WTC11 (cell line): ENCODE results near the gene PTPN12. TPM values are rescaled to one million over a fixed set of nuclear protein-coding genes. Genes with fewer than 3 reads are reported as not detected.
A peak's percentile ranks its signal among the peaks of the same experiment; 100 is the strongest.

Experiments used
- ATAC-seq: fragments of 200-7000 bp; cut with Tn5 transposase; 2 replicates; pipeline ENCODE4 v1.10.0; 2021; ENCODE audit warnings: mild to moderate bottlenecking, moderate library complexity
- CTCF ChIA-PET: fragments of 300-600 bp; sonication (Branson Sonifier 250); formaldehyde crosslinking; loops from one replicate; lab custom pipeline; 2021; ENCODE audit warnings: antibody characterized with exemption; lab: Charles Lee
- POLR2A ChIA-PET: fragments of 350-600 bp; sonication (Branson Sonifier 250); formaldehyde crosslinking; loops from one replicate; lab custom pipeline; 2021; ENCODE audit warnings: antibody characterized with exemption; lab: Charles Lee
- DNase-seq: peaks from one replicate; pipeline ENCODE4 v3.0.0; 2021; ENCODE audit warnings: low spot score
- H3K27ac Mint-ChIP-seq: 2 replicates; pipeline ENCODE4 v1.8.0; 2021; ENCODE audit warnings: mixed read lengths
- H3K27me3 Mint-ChIP-seq: 2 replicates; pipeline ENCODE4 v1.8.0; 2021; ENCODE audit warnings: low read depth, mild to moderate bottlenecking, moderate library complexity, mixed read lengths
- H3K36me3 Mint-ChIP-seq: 2 replicates; pipeline ENCODE4 v1.8.0; 2021; ENCODE audit warnings: mixed read lengths
- H3K4me1 Mint-ChIP-seq: 2 replicates; pipeline ENCODE4 v1.8.0; 2022; ENCODE audit warnings: mixed read lengths
- H3K4me3 Mint-ChIP-seq: 2 replicates; pipeline ENCODE4 v1.8.0; 2021; ENCODE audit warnings: mild to moderate bottlenecking, moderate library complexity, mixed read lengths
- H3K9me3 Mint-ChIP-seq: 2 replicates; pipeline ENCODE4 v1.8.0; 2021; ENCODE audit warnings: mixed read lengths
- ARID4B ChIP-seq: sonication (generic); formaldehyde crosslinking; IDR thresholded peaks from 2 replicates; pipeline ENCODE4 v1.8.0; 2023; ENCODE audit warnings: missing genetic modification reagents, mild to moderate bottlenecking, borderline replicate concordance
- ATF3 ChIP-seq: sonication (generic); formaldehyde crosslinking; conservative IDR thresholded peaks from 2 replicates; pipeline ENCODE4 v1.8.1; 2022; ENCODE audit warnings: mild to moderate bottlenecking, missing genetic modification reagents
- CREM ChIP-seq: sonication (generic); formaldehyde crosslinking; IDR thresholded peaks from 2 replicates; pipeline ENCODE4 v1.8.1; 2022; ENCODE audit warnings: mild to moderate bottlenecking, missing genetic modification reagents, moderate library complexity
- CTCF ChIP-seq: fragments of 200-600 bp; IDR thresholded peaks from 2 replicates; pipeline ENCODE4 v1.8.0; 2022; ENCODE audit warnings: antibody characterized with exemption
- E2F5 ChIP-seq: sonication (generic); formaldehyde crosslinking; IDR thresholded peaks from 2 replicates; pipeline ENCODE4 v1.8.1; 2022; ENCODE audit warnings: mild to moderate bottlenecking, moderate library complexity, missing genetic modification reagents
- ELF4 ChIP-seq: sonication (generic); formaldehyde crosslinking; IDR thresholded peaks from 2 replicates; pipeline ENCODE4 v1.8.1; 2022; ENCODE audit warnings: low read depth, mild to moderate bottlenecking, moderate library complexity, missing genetic modification reagents
- FOXP1 ChIP-seq: sonication (generic); formaldehyde crosslinking; IDR thresholded peaks from 2 replicates; pipeline ENCODE4 v1.8.0; 2022; ENCODE audit warnings: missing genetic modification reagents, mild to moderate bottlenecking, moderate library complexity, borderline replicate concordance
- GRHL2 ChIP-seq: fragments of 250-450 bp; sonication (Bioruptor Pico); IDR thresholded peaks from 2 replicates; pipeline ENCODE4 v1.8.0; 2022; ENCODE audit warnings: mild to moderate bottlenecking, moderate library complexity; ENCODE audit not compliant: insufficient replicate concordance, severe bottlenecking
- GTF2I ChIP-seq: fragments of 250-450 bp; sonication (Bioruptor Pico); conservative IDR thresholded peaks from 2 replicates; pipeline ENCODE4 v1.4.0; 2021; ENCODE audit warnings: mild to moderate bottlenecking
- IRF1 ChIP-seq: sonication (generic); formaldehyde crosslinking; IDR thresholded peaks from 2 replicates; pipeline ENCODE4 v1.8.0; 2023; ENCODE audit warnings: missing genetic modification reagents
- MAX ChIP-seq: sonication (generic); formaldehyde crosslinking; IDR thresholded peaks from 2 replicates; pipeline ENCODE4 v1.8.0; 2022; ENCODE audit warnings: mild to moderate bottlenecking, missing genetic modification reagents
- NFE2L1 ChIP-seq: sonication (generic); formaldehyde crosslinking; IDR thresholded peaks from 2 replicates; pipeline ENCODE4 v1.8.1; 2023; ENCODE audit warnings: missing genetic modification reagents
- NR1H2 ChIP-seq: sonication (generic); formaldehyde crosslinking; IDR thresholded peaks from 2 replicates; pipeline ENCODE4 v1.9.0; 2021; ENCODE audit warnings: mild to moderate bottlenecking, moderate library complexity, missing genetic modification reagents
- NR3C1 ChIP-seq: sonication (generic); formaldehyde crosslinking; conservative IDR thresholded peaks from 2 replicates; pipeline ENCODE4 v1.8.1; 2023; ENCODE audit warnings: low read depth, mild to moderate bottlenecking, missing genetic modification reagents
- OVOL2 ChIP-seq: fragments of 250-450 bp; sonication (Bioruptor Pico); IDR thresholded peaks from 2 replicates; pipeline ENCODE4 v1.9.0; 2021; ENCODE audit warnings: mild to moderate bottlenecking, borderline replicate concordance
- SOX15 ChIP-seq: fragments of 250-450 bp; sonication (Bioruptor Pico); IDR thresholded peaks from 2 replicates; pipeline ENCODE4 v1.9.0; 2021; ENCODE audit warnings: mild to moderate bottlenecking
- SP1 ChIP-seq: sonication (generic); formaldehyde crosslinking; conservative IDR thresholded peaks from 2 replicates; pipeline ENCODE4 v1.8.1; 2022; ENCODE audit warnings: missing genetic modification reagents
- TEAD1 ChIP-seq: sonication (generic); formaldehyde crosslinking; IDR thresholded peaks from 2 replicates; pipeline ENCODE4 v1.8.0; 2022; ENCODE audit warnings: mild to moderate bottlenecking, missing genetic modification reagents
- TP53 ChIP-seq: sonication (generic); formaldehyde crosslinking; IDR thresholded peaks from 2 replicates; pipeline ENCODE4 v1.8.1; 2023; ENCODE audit warnings: mild to moderate bottlenecking, missing genetic modification reagents
- USF1 ChIP-seq: sonication (generic); formaldehyde crosslinking; IDR thresholded peaks from 2 replicates; pipeline ENCODE4 v1.8.0; 2022; ENCODE audit warnings: mild to moderate bottlenecking, missing genetic modification reagents
- ZNF232 ChIP-seq: sonication (generic); formaldehyde crosslinking; IDR thresholded peaks from 2 replicates; pipeline ENCODE4 v1.8.0; 2022; ENCODE audit warnings: mild to moderate bottlenecking, missing genetic modification reagents
- ZNF281 ChIP-seq: sonication (generic); formaldehyde crosslinking; IDR thresholded peaks from 2 replicates; pipeline ENCODE4 v1.8.0; 2023; ENCODE audit warnings: mild to moderate bottlenecking, missing genetic modification reagents
- ZNF396 ChIP-seq: fragments of 250-450 bp; sonication (Bioruptor Pico); IDR thresholded peaks from 2 replicates; pipeline ENCODE4 v1.8.0; 2021; ENCODE audit warnings: mild to moderate bottlenecking, moderate library complexity, borderline replicate concordance
- total RNA-seq: library from RNA; stranded (reverse); gene quantifications from 3 replicates; pipeline ENCODE4 v1.2.3, GENCODE V29; 2021

PTPN12 gene
- total RNA-seq, 1 experiment from 2014 or later: 102 TPM

- TF ChIP-seq USF1 (CRISPR knock-in tag) (peak; percentile 65), MAX (peak; percentile 69), ZNF232 (CRISPR knock-in tag) (no peak), TEAD1 (CRISPR knock-in tag) (peak; percentile 74; the same call in 1 of the 2 replicates), IRF1 (CRISPR knock-in tag) (no peak), TP53 (CRISPR knock-in tag) (no peak), SP1 (no peak), ZNF281 (CRISPR knock-in tag) (no peak), ARID4B (CRISPR knock-in tag) (peak; percentile 26; the same call in 1 of the 2 replicates)
- TF ChIP-seq, all 79 proteins: peak for 7
Observed at GRCh38 chr7:77684030-77684429, 146.9 kb downstream of the PTPN12 start (continued).

- CTCF ChIA-PET: interaction anchor here (0.9 to 1.0 kb wide), 2 partner anchors 10 to 34 kb away, joined by 3 to 4 read pairs; no protein-coding TSS in a partner anchor
- H3K4me3 Mint-ChIP-seq: peak overlapping the region; percentile 23; the same call in 1 of the 2 replicates
- no peak for TF ChIP-seq OVOL2 (CRISPR knock-in tag)
- no peak for TF ChIP-seq GTF2I (CRISPR knock-in tag)
- no peak for TF ChIP-seq ELF4
- TF ChIP-seq E2F5 (CRISPR knock-in tag): no peak
- TF ChIP-seq IRF1 (CRISPR knock-in tag): no peak
- TF ChIP-seq ZNF396 (CRISPR knock-in tag): no peak
- TF ChIP-seq SOX15: no peak
- TF ChIP-seq GRHL2 (CRISPR knock-in tag): no peak
- TF ChIP-seq CTCF: no peak
- TF ChIP-seq CREM: no peak
- no peak for TF ChIP-seq NR1H2 (CRISPR knock-in tag)
- no peak for TF ChIP-seq FOXP1 (CRISPR knock-in tag)
- no peak for TF ChIP-seq NFE2L1 (CRISPR knock-in tag)
- no peak for TF ChIP-seq NR3C1 (CRISPR knock-in tag)
- TF ChIP-seq ZNF232 (CRISPR knock-in tag): no peak
- no peak for TF ChIP-seq ATF3
Observed at GRCh38 chr7:77685233-77685632, 148.1 kb downstream of the PTPN12 start.

More at GRCh38 chr7:77685233-77685632, 148.1 kb downstream of the PTPN12 start:
- peak; percentile 68 for ATAC-seq
- Mint-ChIP-seq H3K4me1 (peaks cover 40% of the 10 kb centered on the region), H3K27me3 (no peaks in the 10 kb centered on the region), H3K36me3 (peaks cover 38% of the 10 kb centered on the region), H3K9me3 (0 out of 2 replicates have a peak, but pooled peaks cover 3% of the 10 kb centered on the region), H3K27ac (peak overlapping the region; percentile 92)
- no peak for DNase-seq
- POLR2A ChIA-PET: interaction anchor here (0.6 to 1.4 kb wide), 2 partner anchors 11 to 26 kb away, joined by 5 to 8 read pairs; partner anchors contain the start of gene RSBN1L
